Activated T-cell treated with anti-CD3 and anti-CD28 coated beads, Interleukin-2, amount 50 U/mL, for 4 hours (primary cell): ENCODE measurements around the gene TCF20. TPM values are rescaled to one million over a fixed set of nuclear protein-coding genes. Genes with fewer than 3 reads are reported as not detected.
A peak's percentile ranks its signal among the peaks of the same experiment; 100 is the strongest.

Experiments used
- ATAC-seq, 2 donors: fragments of 200-7000 bp; cut with Tn5 transposase; one replicate each; pipeline ENCODE4 v1.10.0; 2021
- DNase-seq: peaks from one replicate; pipeline ENCODE4 v3.0.0-alpha.2; 2020
- H3K27me3 Mint-ChIP-seq: one replicate; pipeline ENCODE4 v1.8.0; 2021; ENCODE audit warnings: low read depth, mixed read lengths
- H3K36me3 Mint-ChIP-seq: one replicate; pipeline ENCODE4 v1.8.0; 2022; ENCODE audit warnings: mixed read lengths; ENCODE audit not compliant: insufficient read depth
- H3K4me1 Mint-ChIP-seq: one replicate; pipeline ENCODE4 v1.8.0; 2021; ENCODE audit warnings: low read depth, mixed read lengths
- H3K4me3 Mint-ChIP-seq: one replicate; pipeline ENCODE4 v1.8.0; 2021; ENCODE audit warnings: mild to moderate bottlenecking, moderate library complexity, mixed read lengths
- H3K9me3 Mint-ChIP-seq: one replicate; pipeline ENCODE4 v1.8.0; 2021; ENCODE audit warnings: mixed read lengths
- total RNA-seq, 3 donors: library from RNA; stranded (reverse); gene quantifications; one replicate each; pipeline ENCODE4 v1.2.1, GENCODE V29; 2021

The TCF20 gene
- total RNA-seq, 3 donors from 2014 or later = 68.1 to 74.4 (median 69.9) TPM

GRCh38 chr22:42281284-42281683 is 10.8 kb upstream of the TCF20 start:
- H3K4me3 Mint-ChIP-seq = no peak overlapping the region
- H3K36me3 Mint-ChIP-seq = no peaks in the 10 kb centered on the region
- no peak for ATAC-seq
- no peak for DNase-seq
- H3K27me3 Mint-ChIP-seq = peaks cover 6% of the 10 kb centered on the region
- no peaks in the 10 kb centered on the region for H3K9me3 Mint-ChIP-seq
- H3K4me1 Mint-ChIP-seq = peaks cover 18% of the 10 kb centered on the region

- no peaks in the 10 kb centered on the region for H3K9me3 Mint-ChIP-seq
- H3K4me3 Mint-ChIP-seq = no peak overlapping the region
- H3K36me3 Mint-ChIP-seq = no peaks in the 10 kb centered on the region
- H3K4me1 Mint-ChIP-seq = peaks cover 16% of the 10 kb centered on the region
- peaks cover 6% of the 10 kb centered on the region for H3K27me3 Mint-ChIP-seq
- DNase-seq = no peak
- ATAC-seq = no peak
These were observed 10.4 kb upstream of the TCF20 start for GRCh38 chr22:42280836-42281235.

GRCh38 chr22:42280140-42280539 is 9.7 kb upstream of the TCF20 start:
- peaks cover 6% of the 10 kb centered on the region for H3K27me3 Mint-ChIP-seq
- DNase-seq (no peak), ATAC-seq (no peak)
- no peak overlapping the region for H3K4me3 Mint-ChIP-seq
- H3K9me3 Mint-ChIP-seq = no peaks in the 10 kb centered on the region
- H3K36me3 Mint-ChIP-seq = no peaks in the 10 kb centered on the region
- H3K4me1 Mint-ChIP-seq = peaks cover 10% of the 10 kb centered on the region

GRCh38 chr22:42279425-42280020 is 9.1 kb upstream of the TCF20 start:
- peaks cover 6% of the 10 kb centered on the region for H3K27me3 Mint-ChIP-seq
- ATAC-seq = no peak
- no peak for DNase-seq
- no peak overlapping the region for H3K4me3 Mint-ChIP-seq
- H3K4me1 Mint-ChIP-seq = peaks cover 8% of the 10 kb centered on the region
- no peaks in the 10 kb centered on the region for H3K36me3 Mint-ChIP-seq
- no peaks in the 10 kb centered on the region for H3K9me3 Mint-ChIP-seq

GRCh38 chr22:42277988-42278776 is 7.7 kb upstream of the TCF20 start:
- Mint-ChIP-seq H3K36me3 (no peaks in the 10 kb centered on the region), H3K4me3 (no peak overlapping the region), H3K9me3 (no peaks in the 10 kb centered on the region), H3K27me3 (peaks cover 6% of the 10 kb centered on the region), H3K4me1 (peaks cover 5% of the 10 kb centered on the region)
- no peak for DNase-seq
- ATAC-seq = no peak

- no peaks in the 10 kb centered on the region for H3K36me3 Mint-ChIP-seq
- ATAC-seq = no peak
- H3K27me3 Mint-ChIP-seq = peaks cover 2% of the 10 kb centered on the region
- no peaks in the 10 kb centered on the region for H3K9me3 Mint-ChIP-seq
- no peak for DNase-seq
- H3K4me3 Mint-ChIP-seq = no peak overlapping the region
- H3K4me1 Mint-ChIP-seq = peaks cover 2% of the 10 kb centered on the region
These were observed 6.8 kb upstream of the TCF20 start for GRCh38 chr22:42277232-42277753.

- no peaks in the 10 kb centered on the region for H3K9me3 Mint-ChIP-seq
- no peaks in the 10 kb centered on the region for H3K27me3 Mint-ChIP-seq
- no peak for ATAC-seq
- H3K36me3 Mint-ChIP-seq = no peaks in the 10 kb centered on the region
- H3K4me3 Mint-ChIP-seq = no peak overlapping the region
- no peak for DNase-seq
- H3K4me1 Mint-ChIP-seq = peaks cover 2% of the 10 kb centered on the region
These were observed 5.5 kb upstream of the TCF20 start for GRCh38 chr22:42275970-42276369.

- Mint-ChIP-seq H3K9me3 (no peaks in the 10 kb centered on the region), H3K4me1 (peaks cover 2% of the 10 kb centered on the region), H3K4me3 (no peak overlapping the region), H3K36me3 (no peaks in the 10 kb centered on the region), H3K27me3 (no peaks in the 10 kb centered on the region)
- no peak for DNase-seq
- ATAC-seq = no peak
These were observed 4.7 kb upstream of the TCF20 start for GRCh38 chr22:42275176-42275575.

GRCh38 chr22:42273855-42274451 is 3.5 kb upstream of the TCF20 start:
- ATAC-seq = no peak
- Mint-ChIP-seq H3K27me3 (no peaks in the 10 kb centered on the region), H3K4me1 (peaks cover 7% of the 10 kb centered on the region), H3K36me3 (no peaks in the 10 kb centered on the region), H3K9me3 (no peaks in the 10 kb centered on the region), H3K4me3 (no peak overlapping the region)
- no peak for DNase-seq

- Mint-ChIP-seq H3K27me3 (no peaks in the 10 kb centered on the region), H3K4me3 (no peak overlapping the region), H3K4me1 (peaks cover 19% of the 10 kb centered on the region), H3K36me3 (no peaks in the 10 kb centered on the region), H3K9me3 (no peaks in the 10 kb centered on the region)
- DNase-seq = no peak
- no peak for ATAC-seq
These were observed 2.1 kb upstream of the TCF20 start for GRCh38 chr22:42272431-42272999.

GRCh38 chr22:42271906-42272305 is 1.5 kb upstream of the TCF20 start:
- H3K27me3 Mint-ChIP-seq = no peaks in the 10 kb centered on the region
- ATAC-seq = no peak
- H3K4me3 Mint-ChIP-seq = no peak overlapping the region

GRCh38 chr22:42271191-42271813 is 849 bp upstream of the TCF20 start:
- DNase-seq (no peak), ATAC-seq (no peak)
- Mint-ChIP-seq H3K4me1 (peaks cover 28% of the 10 kb centered on the region), H3K27me3 (no peaks in the 10 kb centered on the region), H3K9me3 (no peaks in the 10 kb centered on the region), H3K4me3 (peak overlapping the region; percentile 73), H3K36me3 (no peaks in the 10 kb centered on the region)

More at GRCh38 chr22:42271906-42272305, 1.5 kb upstream of the TCF20 start:
- no peaks in the 10 kb centered on the region for H3K36me3 Mint-ChIP-seq
- H3K9me3 Mint-ChIP-seq = no peaks in the 10 kb centered on the region
- DNase-seq = no peak
- H3K4me1 Mint-ChIP-seq = peaks cover 24% of the 10 kb centered on the region

GRCh38 chr22:42270176-42270509 is 310 bp downstream of the TCF20 start:
- no peaks in the 10 kb centered on the region for H3K36me3 Mint-ChIP-seq
- ATAC-seq (peak; percentile 63 to 64), DNase-seq (peak; percentile 28)
- no peaks in the 10 kb centered on the region for H3K9me3 Mint-ChIP-seq
- H3K4me3 Mint-ChIP-seq = peak overlapping the region; percentile 97
- H3K27me3 Mint-ChIP-seq = no peaks in the 10 kb centered on the region
- H3K4me1 Mint-ChIP-seq = peaks cover 37% of the 10 kb centered on the region
